CD4-positive, alpha-beta T cell (primary cell): ENCODE results near the gene ITGB2. TPM values are rescaled to one million over a fixed set of nuclear protein-coding genes. Genes with fewer than 3 reads are reported as not detected.

Source experiments
- ATAC-seq: fragments of 200-7000 bp; cut with Tn5 transposase; one replicate; pipeline ENCODE4 v1.10.0; 2022; ENCODE audit warnings: mild to moderate bottlenecking; ENCODE audit not compliant: poor library complexity
- CTCF ChIA-PET: fragments of 350-600 bp; sonication (Branson Sonifier 250); formaldehyde crosslinking; loops from one replicate; lab custom pipeline; 2021; ENCODE audit warnings: antibody characterized with exemption, inconsistent platforms; lab: Charles Lee
- POLR2A ChIA-PET: fragments of 350-600 bp; sonication (Branson Sonifier 250); formaldehyde crosslinking; loops from one replicate; lab custom pipeline; 2021; ENCODE audit warnings: antibody characterized with exemption, inconsistent platforms; lab: Charles Lee
- DNase-seq, 14 experiments: peaks; one replicate each; pipeline ENCODE4 v3.0.0-alpha.2; 2013 to 2020; ENCODE audit warnings: mixed read lengths in 2 of 14
- H3K27ac ChIP-seq, 2 donors: one replicate each; pipeline versions ENCODE4 v1.5.1 to v1.7.0; 2013; ENCODE audit warnings: low read length in 2 of 2, low read depth in 1 of 2, mild to moderate bottlenecking in 1 of 2
- H3K27me3 ChIP-seq, 2 experiments: 1 replicate in 1 of 2; 2 replicates in 1 of 2; pipeline versions ENCODE4 v1.6.1 to v1.7.0; 2013; ENCODE audit warnings: low read length in 2 of 2, control low read depth in 1 of 2, mild to moderate bottlenecking in 1 of 2, moderate library complexity in 1 of 2; ENCODE audit not compliant: insufficient read depth in 2 of 2, control insufficient read depth in 1 of 2
- H3K36me3 ChIP-seq: one replicate; pipeline ENCODE4 v1.6.1; 2013; ENCODE audit warnings: low read length, control low read depth; ENCODE audit not compliant: insufficient read depth
- H3K4me1 ChIP-seq: one replicate; pipeline ENCODE4 v1.6.1; 2013; ENCODE audit warnings: low read length, control low read depth; ENCODE audit not compliant: insufficient read depth
- H3K4me3 ChIP-seq: one replicate; pipeline ENCODE4 v1.5.1; 2013; ENCODE audit warnings: mild to moderate bottlenecking, low read length, moderate library complexity
- H3K9me3 ChIP-seq, 2 experiments: 1 replicate in 1 of 2; 2 replicates in 1 of 2; pipeline versions ENCODE4 v1.6.1 to v1.7.0; 2013; ENCODE audit warnings: low read length in 2 of 2, mild to moderate bottlenecking in 2 of 2, control low read depth in 1 of 2, moderate library complexity in 1 of 2; ENCODE audit not compliant: control insufficient read depth in 1 of 2, insufficient read depth in 1 of 2
- H3K27ac Mint-ChIP-seq: one replicate; pipeline ENCODE4 v1.8.0; 2020; ENCODE audit warnings: mixed read lengths
- H3K27me3 Mint-ChIP-seq: one replicate; pipeline ENCODE4 v1.8.0; 2021; ENCODE audit warnings: mixed read lengths
- H3K36me3 Mint-ChIP-seq: one replicate; pipeline ENCODE4 v1.8.0; 2021; ENCODE audit warnings: low read depth, mixed read lengths
- H3K4me1 Mint-ChIP-seq: one replicate; pipeline ENCODE4 v1.8.0; 2021; ENCODE audit warnings: low read depth, mixed read lengths
- H3K4me3 Mint-ChIP-seq: one replicate; pipeline ENCODE4 v1.8.0; 2020; ENCODE audit warnings: mild to moderate bottlenecking, mixed read lengths
- H3K9me3 Mint-ChIP-seq: one replicate; pipeline ENCODE4 v1.8.0; 2020; ENCODE audit warnings: mixed read lengths
- intact Hi-C, 2 experiments: fragments of 100-400 bp; cut with DNase I in 1 of 2; cut with micrococcal nuclease in 1 of 2; formaldehyde crosslinking; loops; one replicate each; pipeline versions ENCODE4 v1.15.1 to v1.9.0; 2023 to 2025; cut with DNase I, micrococcal nuclease
- total RNA-seq, 174 experiments: library from RNA in 2 of 174; stranded (reverse) in 2 of 174; gene quantifications; one replicate each; pipeline ENCODE4 v1.2.3 and lab custom pipeline; 2021 to 2026
- TF ChIP-seq, protein P1 (sequence below): fragments of 200-600 bp; IDR thresholded peaks from one replicate; pipeline ENCODE4 v1.8.0; 2022; ENCODE audit warnings: antibody characterized with exemption, mild to moderate bottlenecking

The ITGB2 gene
- total RNA-seq, 2 experiments from 2014 or later: 283 to 284 TPM

GRCh38 chr21:44949779-44950198 lies 29.1 kb upstream of the ITGB2 start:
- TF ChIP-seq, protein P1, sequence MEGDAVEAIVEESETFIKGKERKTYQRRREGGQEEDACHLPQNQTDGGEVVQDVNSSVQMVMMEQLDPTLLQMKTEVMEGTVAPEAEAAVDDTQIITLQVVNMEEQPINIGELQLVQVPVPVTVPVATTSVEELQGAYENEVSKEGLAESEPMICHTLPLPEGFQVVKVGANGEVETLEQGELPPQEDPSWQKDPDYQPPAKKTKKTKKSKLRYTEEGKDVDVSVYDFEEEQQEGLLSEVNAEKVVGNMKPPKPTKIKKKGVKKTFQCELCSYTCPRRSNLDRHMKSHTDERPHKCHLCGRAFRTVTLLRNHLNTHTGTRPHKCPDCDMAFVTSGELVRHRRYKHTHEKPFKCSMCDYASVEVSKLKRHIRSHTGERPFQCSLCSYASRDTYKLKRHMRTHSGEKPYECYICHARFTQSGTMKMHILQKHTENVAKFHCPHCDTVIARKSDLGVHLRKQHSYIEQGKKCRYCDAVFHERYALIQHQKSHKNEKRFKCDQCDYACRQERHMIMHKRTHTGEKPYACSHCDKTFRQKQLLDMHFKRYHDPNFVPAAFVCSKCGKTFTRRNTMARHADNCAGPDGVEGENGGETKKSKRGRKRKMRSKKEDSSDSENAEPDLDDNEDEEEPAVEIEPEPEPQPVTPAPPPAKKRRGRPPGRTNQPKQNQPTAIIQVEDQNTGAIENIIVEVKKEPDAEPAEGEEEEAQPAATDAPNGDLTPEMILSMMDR: peak; percentile 92
- ChIA-PET CTCF (interaction anchor here (0.7 to 1.4 kb wide), 10 partner anchors 9 to 261 kb away, joined by 3 to 35 read pairs (median 4); no protein-coding TSS in a partner anchor), POLR2A (interaction anchor here (1.1 to 1.2 kb wide), 2 partner anchors 15 to 179 kb away, joined by 3 read pairs; no protein-coding TSS in a partner anchor)
- Mint-ChIP-seq H3K9me3 (no peaks in the 10 kb centered on the region), H3K27ac (no peak overlapping the region), H3K4me1 (peaks cover 5% of the 10 kb centered on the region), H3K27me3 (no peaks in the 10 kb centered on the region), H3K4me3 (no peak overlapping the region), H3K36me3 (peaks cover 36% of the 10 kb centered on the region)
- Histone ChIP-seq H3K4me3 (no peak overlapping the region), H3K4me1 (peaks cover 16% of the 10 kb centered on the region), H3K27me3 (no peaks in the 10 kb centered on the region), H3K9me3 (no peaks in the 10 kb centered on the region), H3K27ac (no peak overlapping the region), H3K36me3 (peaks cover 51% of the 10 kb centered on the region)
- ATAC-seq: peak; percentile 88
- peak; percentile 73 to 91 (median 82) for DNase-seq
- intact Hi-C loops: loop anchor here (1.0 to 10.0 kb wide), 3 partner anchors 179 to 495 kb away; no protein-coding TSS in a partner anchor

GRCh38 chr21:44949161-44949778 lies 28.6 kb upstream of the ITGB2 start:
- Mint-ChIP-seq H3K9me3 (no peaks in the 10 kb centered on the region), H3K27me3 (no peaks in the 10 kb centered on the region), H3K4me1 (peaks cover 5% of the 10 kb centered on the region), H3K36me3 (peaks cover 41% of the 10 kb centered on the region), H3K4me3 (no peak overlapping the region), H3K27ac (no peak overlapping the region)
- Histone ChIP-seq H3K4me1 (peaks cover 16% of the 10 kb centered on the region), H3K9me3 (no peaks in the 10 kb centered on the region), H3K4me3 (no peak overlapping the region), H3K27ac (no peak overlapping the region), H3K27me3 (no peaks in the 10 kb centered on the region), H3K36me3 (peaks cover 54% of the 10 kb centered on the region)
- CTCF ChIA-PET: interaction anchor here (1.0 to 1.4 kb wide), 8 partner anchors 9 to 262 kb away, joined by 3 to 35 read pairs (median 4); no protein-coding TSS in a partner anchor
- peak in 1 of 14 experiments; percentile 6 for DNase-seq
- TF ChIP-seq, protein P1: no peak
- POLR2A ChIA-PET: interaction anchor here (1.1 to 1.2 kb wide), 2 partner anchors 16 to 180 kb away, joined by 3 read pairs; no protein-coding TSS in a partner anchor
- no peak for ATAC-seq
- intact Hi-C loops: loop anchor here (1.0 kb wide), 2 partner anchors 179 to 188 kb away; no protein-coding TSS in a partner anchor

- ChIA-PET POLR2A (no interaction called here), CTCF (interaction anchor here (0.7 to 1.1 kb wide), 2 partner anchors 180 to 188 kb away, joined by 4 to 7 read pairs; no protein-coding TSS in a partner anchor)
- Mint-ChIP-seq H3K4me3 (no peak overlapping the region), H3K4me1 (peaks cover 5% of the 10 kb centered on the region), H3K27me3 (no peaks in the 10 kb centered on the region), H3K27ac (no peak overlapping the region), H3K9me3 (no peaks in the 10 kb centered on the region), H3K36me3 (peaks cover 41% of the 10 kb centered on the region)
- no peaks in the 10 kb centered on the region for H3K9me3 ChIP-seq
- TF ChIP-seq, protein P1: no peak
- H3K4me1 ChIP-seq: peaks cover 21% of the 10 kb centered on the region
- no peak overlapping the region for H3K4me3 ChIP-seq
- no peak overlapping the region for H3K27ac ChIP-seq
- no peaks in the 10 kb centered on the region for H3K27me3 ChIP-seq
- DNase-seq (no peak), ATAC-seq (no peak)
- intact Hi-C loops: loop anchor here (1.0 kb wide), 2 partner anchors 180 to 189 kb away; no protein-coding TSS in a partner anchor
- H3K36me3 ChIP-seq: peaks cover 59% of the 10 kb centered on the region
These were observed 27.9 kb upstream of the ITGB2 start for GRCh38 chr21:44948426-44949120.
